Neural progenitor cell (in vitro differentiated cells): ENCODE data around the gene TRAF4. TPM values are rescaled to one million over a fixed set of nuclear protein-coding genes. Genes with fewer than 3 reads are reported as not detected.
A peak's percentile ranks its signal among the peaks of the same experiment; 100 is the strongest.

Source experiments
- DNase-seq: peaks from one replicate; pipeline ENCODE4 v3.0.0-alpha.2; 2016; ENCODE audit warnings: low spot score
- H2AFZ ChIP-seq: fragments of 200-600 bp; sonication (generic); replicated peaks from 2 replicates; pipeline ENCODE4 v1.6.1; 2016; ENCODE audit warnings: antibody characterized with exemption
- H3F3A ChIP-seq: fragments of 200-600 bp; sonication (generic); 2 replicates; pipeline ENCODE4 v1.6.1; 2016; ENCODE audit warnings: antibody characterized with exemption, low read depth
- H3K27ac ChIP-seq: fragments of 200-600 bp; sonication (generic); 2 replicates; pipeline ENCODE4 v1.5.1; 2016; ENCODE audit warnings: mild to moderate bottlenecking
- H3K27me3 ChIP-seq: fragments of 200-600 bp; sonication (generic); 2 replicates; pipeline ENCODE4 v1.6.1; 2016; ENCODE audit warnings: mild to moderate bottlenecking, moderate library complexity
- H3K36me3 ChIP-seq: fragments of 200-600 bp; sonication (generic); 2 replicates; pipeline ENCODE4 v1.5.1; 2016
- H3K4me1 ChIP-seq: fragments of 200-600 bp; sonication (generic); 2 replicates; pipeline ENCODE4 v1.6.1; 2016; ENCODE audit warnings: mixed run types
- H3K4me2 ChIP-seq: fragments of 200-600 bp; sonication (generic); 2 replicates; pipeline ENCODE4 v1.6.1; 2016
- H3K4me3 ChIP-seq: fragments of 200-600 bp; sonication (generic); 2 replicates; pipeline ENCODE4 v1.5.1; 2016
- H3K79me2 ChIP-seq: fragments of 200-600 bp; sonication (generic); 2 replicates; pipeline ENCODE4 v1.6.1; 2016; ENCODE audit warnings: low read depth
- H3K9ac ChIP-seq: fragments of 200-600 bp; sonication (generic); 2 replicates; pipeline ENCODE4 v1.6.1; 2016
- H3K9me3 ChIP-seq: fragments of 200-600 bp; sonication (generic); 2 replicates; pipeline ENCODE4 v1.5.1; 2016; ENCODE audit warnings: low read depth
- H4K20me1 ChIP-seq: fragments of 200-600 bp; sonication (generic); 2 replicates; pipeline ENCODE4 v1.6.1; 2016; ENCODE audit warnings: low read depth
- H3K27ac Mint-ChIP-seq: 3 replicates; pipeline ENCODE4 v1.8.0; 2021; ENCODE audit warnings: mixed read lengths
- H3K27me3 Mint-ChIP-seq: 2 replicates; pipeline ENCODE4 v1.8.0; 2022; ENCODE audit warnings: low read depth, mild to moderate bottlenecking, inconsistent platforms, moderate library complexity, mixed read lengths; ENCODE audit not compliant: insufficient read depth
- H3K36me3 Mint-ChIP-seq: 3 replicates; pipeline ENCODE4 v1.8.0; 2021; ENCODE audit warnings: mixed read lengths
- H3K4me1 Mint-ChIP-seq: 3 replicates; pipeline ENCODE4 v1.8.0; 2021; ENCODE audit warnings: mixed read lengths
- H3K4me3 Mint-ChIP-seq: 3 replicates; pipeline ENCODE4 v1.8.0; 2021; ENCODE audit warnings: mild to moderate bottlenecking, moderate library complexity, mixed read lengths
- H3K9me3 Mint-ChIP-seq: 3 replicates; pipeline ENCODE4 v1.8.0; 2020; ENCODE audit warnings: mixed read lengths
- EZH2 ChIP-seq: fragments of 200-600 bp; sonication (generic); IDR thresholded peaks from 2 replicates; pipeline ENCODE4 v1.6.1; 2017; ENCODE audit warnings: antibody characterized with exemption, mild to moderate bottlenecking, moderate library complexity
- EZH2phosphoT487 ChIP-seq: fragments of 200-600 bp; sonication (generic); IDR thresholded peaks from 2 replicates; pipeline ENCODE4 v1.6.1; 2017; ENCODE audit warnings: antibody characterized with exemption
- total RNA-seq: library from RNA; depleted of rRNA; stranded (reverse); fragments of >200 nt; gene quantifications from 2 replicates; pipeline ENCODE4 v1.2.3, GENCODE V29; 2015; ENCODE audit warnings: low replicate concordance
- TF ChIP-seq, protein P1 (sequence below): fragments of 200-600 bp; sonication (generic); IDR thresholded peaks from 2 replicates; pipeline ENCODE4 v1.5.1; 2017; ENCODE audit warnings: antibody characterized with exemption, mild to moderate bottlenecking

Gene TRAF4
- total RNA-seq, 1 donor from 2014 or later = 32.2 TPM

DNA sequence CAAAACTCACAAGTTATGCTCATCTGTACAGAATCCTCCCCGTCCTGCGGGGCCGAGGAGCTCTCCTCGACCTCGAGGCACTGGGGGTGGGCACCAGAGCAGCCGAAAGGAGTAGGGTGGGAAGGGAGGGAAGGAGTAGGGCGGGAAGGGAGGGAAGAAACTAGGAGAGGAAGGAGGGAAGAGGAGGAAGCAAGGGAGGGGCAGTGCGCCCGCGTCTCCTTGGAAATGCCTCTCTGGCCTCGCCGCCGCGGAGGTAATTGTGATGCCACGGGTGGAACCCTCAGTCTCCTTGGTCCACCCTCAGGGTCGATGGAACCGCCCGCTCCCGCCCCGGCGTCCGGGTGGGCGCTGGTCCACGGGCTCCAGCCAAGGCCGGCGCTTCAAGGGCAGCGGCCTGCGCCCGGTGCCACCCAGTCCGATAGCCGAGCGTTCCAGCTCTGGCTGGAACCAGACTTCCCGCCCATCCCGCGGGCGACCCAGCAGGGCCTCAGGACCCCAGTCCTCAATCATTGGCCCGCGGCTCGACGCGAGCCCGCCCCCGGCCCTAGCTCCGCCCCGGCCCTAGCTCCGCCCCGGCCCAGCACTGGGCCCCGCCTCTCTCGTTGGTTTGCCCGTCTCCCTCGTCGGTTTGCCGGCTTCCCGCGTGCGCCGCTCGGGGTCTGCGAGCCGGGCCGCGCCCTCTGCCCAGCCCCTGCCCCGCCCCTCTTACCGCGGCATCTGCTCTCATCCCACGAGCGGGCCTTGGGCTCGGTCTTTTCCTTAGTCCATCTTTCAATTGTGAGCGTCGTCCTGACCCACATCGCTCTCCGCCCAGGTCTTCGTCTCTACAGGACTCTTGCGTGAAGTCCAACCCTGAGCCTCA, 32.7 kb upstream of the TRAF4 start:
- Histone ChIP-seq H3K27ac (peak overlapping the region; percentile 97), H3K4me2 (peak overlapping the region; percentile 78), H3F3A (peaks cover 48% of the 10 kb centered on the region), H3K36me3 (no peaks in the 10 kb centered on the region), H3K9ac (peak overlapping the region; percentile 82), H3K9me3 (no peaks in the 10 kb centered on the region), H3K79me2 (peaks cover 34% of the 10 kb centered on the region), H4K20me1 (peaks cover 5% of the 10 kb centered on the region), H2AFZ (no peak overlapping the region), H3K4me1 (peaks cover 15% of the 10 kb centered on the region), H3K4me3 (peak overlapping the region; percentile 62), H3K27me3 (no peaks in the 10 kb centered on the region)
- Mint-ChIP-seq H3K27ac (peak overlapping the region; percentile 100), H3K4me3 (peak overlapping the region; percentile 97), H3K9me3 (no peaks in the 10 kb centered on the region), H3K27me3 (peaks cover 9% of the 10 kb centered on the region), H3K4me1 (peaks cover 40% of the 10 kb centered on the region), H3K36me3 (peaks cover 24% of the 10 kb centered on the region)
- DNase-seq = peak; percentile 98
- TF ChIP-seq EZH2phosphoT487 (no peak), EZH2 (no peak)
- TF ChIP-seq, protein P1, sequence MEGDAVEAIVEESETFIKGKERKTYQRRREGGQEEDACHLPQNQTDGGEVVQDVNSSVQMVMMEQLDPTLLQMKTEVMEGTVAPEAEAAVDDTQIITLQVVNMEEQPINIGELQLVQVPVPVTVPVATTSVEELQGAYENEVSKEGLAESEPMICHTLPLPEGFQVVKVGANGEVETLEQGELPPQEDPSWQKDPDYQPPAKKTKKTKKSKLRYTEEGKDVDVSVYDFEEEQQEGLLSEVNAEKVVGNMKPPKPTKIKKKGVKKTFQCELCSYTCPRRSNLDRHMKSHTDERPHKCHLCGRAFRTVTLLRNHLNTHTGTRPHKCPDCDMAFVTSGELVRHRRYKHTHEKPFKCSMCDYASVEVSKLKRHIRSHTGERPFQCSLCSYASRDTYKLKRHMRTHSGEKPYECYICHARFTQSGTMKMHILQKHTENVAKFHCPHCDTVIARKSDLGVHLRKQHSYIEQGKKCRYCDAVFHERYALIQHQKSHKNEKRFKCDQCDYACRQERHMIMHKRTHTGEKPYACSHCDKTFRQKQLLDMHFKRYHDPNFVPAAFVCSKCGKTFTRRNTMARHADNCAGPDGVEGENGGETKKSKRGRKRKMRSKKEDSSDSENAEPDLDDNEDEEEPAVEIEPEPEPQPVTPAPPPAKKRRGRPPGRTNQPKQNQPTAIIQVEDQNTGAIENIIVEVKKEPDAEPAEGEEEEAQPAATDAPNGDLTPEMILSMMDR = no peak

DNA sequence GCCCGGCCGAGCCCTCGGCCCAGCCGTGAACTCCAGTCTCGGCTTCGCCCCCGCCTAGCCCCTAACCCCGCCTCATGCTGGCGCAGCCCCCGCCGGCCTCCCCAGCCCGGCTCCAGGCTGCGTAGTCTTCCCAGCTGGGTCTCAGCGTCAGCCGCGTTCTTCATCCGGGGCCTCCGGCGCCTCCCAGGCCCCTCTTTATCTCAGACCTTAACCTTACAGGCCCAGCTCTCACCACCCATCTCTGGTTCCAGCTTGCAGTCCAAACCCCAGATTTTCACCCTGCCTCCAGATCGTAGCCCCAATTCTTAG, 32.1 kb upstream of the TRAF4 start, which contains the start of gene PROCA1:
Gene PROCA1 (minus strand): TSS at position 166 of the 309 bp plus-strand sequence. CDS start 228 bp downstream, outside the sequence.
- peak within 1 kb of the TSS; percentile 62 for H3K4me3 ChIP-seq
- H3K36me3 ChIP-seq = no peaks in the 10 kb centered on the region
- no peaks in the 10 kb centered on the region for H3K27me3 ChIP-seq
- Mint-ChIP-seq H3K4me1 (peaks cover 42% of the 10 kb centered on the region), H3K4me3 (peak within 1 kb of the TSS; percentile 97), H3K9me3 (no peaks in the 10 kb centered on the region), H3K27ac (peak within 1 kb of the TSS; percentile 100), H3K27me3 (peaks cover 9% of the 10 kb centered on the region), H3K36me3 (peaks cover 24% of the 10 kb centered on the region)
- no peak for DNase-seq
- peaks cover 20% of the 10 kb centered on the region for H3K4me1 ChIP-seq
- H3F3A ChIP-seq = peaks cover 48% of the 10 kb centered on the region
- H3K79me2 ChIP-seq = peaks cover 40% of the 10 kb centered on the region
- no peaks in the 10 kb centered on the region for H4K20me1 ChIP-seq
- H3K4me2 ChIP-seq = peak within 1 kb of the TSS; percentile 78
- TF ChIP-seq, protein P1 = no peak
- TF ChIP-seq EZH2phosphoT487 (no peak), EZH2 (no peak)
- no peaks in the 10 kb centered on the region for H3K9me3 ChIP-seq
- peak within 1 kb of the TSS; percentile 97 for H3K27ac ChIP-seq
- H3K9ac ChIP-seq = peak within 1 kb of the TSS; percentile 82
- H2AFZ ChIP-seq = no peak within 1 kb of the TSS

DNA sequence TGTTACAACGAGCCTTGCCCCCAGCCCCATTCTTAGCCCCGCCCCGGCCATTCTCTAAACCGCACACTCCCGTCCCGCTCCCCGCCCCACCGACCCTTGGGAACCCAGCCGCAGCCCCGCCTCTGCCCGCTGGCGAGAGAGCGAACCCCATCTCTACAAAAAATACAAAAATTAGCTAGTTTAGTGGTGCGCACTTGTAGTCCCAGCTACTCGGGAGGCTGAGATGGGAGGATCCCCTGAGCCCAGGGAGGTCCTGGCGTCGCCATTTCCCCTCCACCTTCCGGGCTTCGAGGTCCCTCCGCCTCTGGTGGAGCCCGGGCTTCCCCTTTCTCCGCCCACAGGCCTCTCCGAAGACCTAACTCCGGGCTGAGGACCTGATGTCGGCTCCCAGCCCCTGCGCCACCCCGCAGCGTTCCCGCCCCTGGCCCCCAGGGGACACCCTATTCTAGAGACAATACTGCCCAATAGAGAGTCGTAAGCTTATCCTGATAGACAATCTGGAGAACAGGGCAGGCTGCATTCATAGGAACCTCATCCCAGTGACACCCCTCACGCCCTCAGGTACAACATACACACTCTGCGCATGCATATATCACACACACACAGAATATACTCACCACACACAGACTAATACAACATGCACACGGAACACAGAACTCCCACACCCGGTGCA, 31.6 kb upstream of the TRAF4 start:
- Histone ChIP-seq H3K4me3 (peak overlapping the region; percentile 62), H3K79me2 (peaks cover 44% of the 10 kb centered on the region), H3K4me2 (peak overlapping the region; percentile 75), H3K27ac (peak overlapping the region; percentile 87), H2AFZ (no peak overlapping the region), H3K27me3 (no peaks in the 10 kb centered on the region), H3K9me3 (no peaks in the 10 kb centered on the region), H3K9ac (no peak overlapping the region), H3K36me3 (no peaks in the 10 kb centered on the region), H3F3A (peaks cover 50% of the 10 kb centered on the region), H3K4me1 (peaks cover 20% of the 10 kb centered on the region), H4K20me1 (no peaks in the 10 kb centered on the region)
- Mint-ChIP-seq H3K36me3 (peaks cover 24% of the 10 kb centered on the region), H3K9me3 (no peaks in the 10 kb centered on the region), H3K27ac (peak overlapping the region; percentile 95), H3K4me1 (peaks cover 41% of the 10 kb centered on the region), H3K27me3 (peaks cover 9% of the 10 kb centered on the region), H3K4me3 (peak overlapping the region; percentile 97)
- TF ChIP-seq, protein P1 = no peak
- TF ChIP-seq EZH2 (no peak), EZH2phosphoT487 (no peak)
- DNase-seq = peak; percentile 80
